Fibroblast of lung (primary cell): ENCODE measurements around the gene DHDH. TPM values are rescaled to one million over a fixed set of nuclear protein-coding genes. Genes with fewer than 3 reads are reported as not detected.

ENCODE experiments used
- DNase-seq, 2 donors: peaks; one replicate each; pipeline versions ENCODE4 v3.0.0 to v3.0.0-alpha.2; 2010; ENCODE audit warnings: low read depth in 2 of 2
- H2AFZ ChIP-seq: 2 replicates; pipeline ENCODE4 v1.5.1; 2012; ENCODE audit warnings: low read length, control low read depth, inconsistent platforms
- H3K27ac ChIP-seq: 2 replicates; pipeline ENCODE4 v1.5.1; 2011; ENCODE audit warnings: low read length, control low read depth; ENCODE audit not compliant: insufficient read depth
- H3K27me3 ChIP-seq: 2 replicates; pipeline ENCODE4 v1.5.1; 2011; ENCODE audit warnings: mild to moderate bottlenecking, low read length; ENCODE audit not compliant: control insufficient read depth, insufficient read depth
- H3K36me3 ChIP-seq: 2 replicates; pipeline ENCODE4 v1.5.1; 2011; ENCODE audit warnings: low read length; ENCODE audit not compliant: control insufficient read depth, insufficient read depth
- H3K4me1 ChIP-seq: 2 replicates; pipeline ENCODE4 v1.5.1; 2011; ENCODE audit warnings: low read length; ENCODE audit not compliant: control insufficient read depth, insufficient read depth; ENCODE audit errors: extremely low read depth
- H3K4me2 ChIP-seq: 2 replicates; pipeline ENCODE4 v1.5.1; 2011; ENCODE audit warnings: low read length, control low read depth; ENCODE audit not compliant: insufficient read depth; ENCODE audit errors: extremely low read depth
- H3K4me3 ChIP-seq, 4 experiments: fragments of 200-600 bp in 1 of 4; sonication (generic) in 1 of 4; replicated peaks in 1 of 4; 2 replicates each; pipeline ENCODE4 v1.5.1; 2011 to 2016; ENCODE audit warnings: low read length in 4 of 4, low read depth in 3 of 4, mild to moderate bottlenecking in 3 of 4, control low read depth in 2 of 4, inconsistent platforms in 1 of 4, mixed read lengths in 1 of 4; ENCODE audit not compliant: insufficient read depth in 1 of 4; ENCODE audit errors: control extremely low read depth in 1 of 4
- H3K79me2 ChIP-seq: 2 replicates; pipeline ENCODE4 v1.5.1; 2012; ENCODE audit warnings: mild to moderate bottlenecking, low read length, inconsistent platforms; ENCODE audit not compliant: control insufficient read depth, insufficient read depth
- H3K9ac ChIP-seq: 2 replicates; pipeline ENCODE4 v1.5.1; 2011; ENCODE audit warnings: mild to moderate bottlenecking, low read length, control low read depth; ENCODE audit not compliant: insufficient read depth
- H3K9me3 ChIP-seq: 2 replicates; pipeline ENCODE4 v1.5.1; 2012; ENCODE audit warnings: low read depth, low read length; ENCODE audit not compliant: control insufficient read depth, insufficient read depth
- H4K20me1 ChIP-seq: 2 replicates; pipeline ENCODE4 v1.5.1; 2011; ENCODE audit warnings: low read length; ENCODE audit not compliant: control insufficient read depth, insufficient read depth; ENCODE audit errors: extremely low read depth
- CTCF ChIP-seq, 2 donors: IDR thresholded peaks in 1 of 2; conservative IDR thresholded peaks in 1 of 2; 1 replicate in 1 of 2; 2 replicates in 1 of 2; pipeline ENCODE4 v1.5.1; 2011 to 2012; ENCODE audit warnings: low read length in 2 of 2, control low read depth in 1 of 2, inconsistent platforms in 1 of 2, low read depth in 1 of 2, mild to moderate bottlenecking in 1 of 2
- EZH2 ChIP-seq: IDR thresholded peaks from 2 replicates; pipeline ENCODE4 v1.5.1; 2012; ENCODE audit warnings: low read length, control low read depth, mild to moderate bottlenecking; ENCODE audit errors: missing control alignments
- polyA plus RNA-seq, 2 donors: library from polyadenylated mRNA; depleted of rRNA in 1 of 2; stranded (reverse) in 1 of 2; unstranded in 1 of 2; fragments of >200 nt; gene quantifications; 2 replicates each; pipeline ENCODE4 v1.2.1, GENCODE V29; 2011 to 2012; ENCODE audit warnings: missing spikeins in 1 of 2
- total RNA-seq: library from RNA; depleted of rRNA; stranded (reverse); fragments of >200 nt; gene quantifications from 2 replicates; pipeline ENCODE4 v1.2.1, GENCODE V29; 2014

DHDH gene
- total and polyA plus RNA-seq, 2 donors (not counting 1 experiment from before 2014, with no cell fraction given) = 0.08 to 0.17 TPM

GRCh38 chr19:48988860-48989259, 55.4 kb downstream of the DHDH start:
- Histone ChIP-seq H3K4me3 (no peak overlapping the region), H3K79me2 (peaks cover 32% of the 10 kb centered on the region), H3K4me1 (peaks cover 14% of the 10 kb centered on the region), H3K27me3 (no peaks in the 10 kb centered on the region), H2AFZ (no peak overlapping the region), H3K9ac (no peak overlapping the region), H3K27ac (no peak overlapping the region), H4K20me1 (no peaks in the 10 kb centered on the region), H3K4me2 (no peak overlapping the region), H3K9me3 (no peaks in the 10 kb centered on the region), H3K36me3 (peaks cover 19% of the 10 kb centered on the region)
- DNase-seq = no peak
- no peak for TF ChIP-seq EZH2
- no peak for TF ChIP-seq CTCF (conservative IDR thresholded peaks at IDR 0.05 in 1 of 2, IDR thresholded peaks at IDR 0.05 in 1 of 2; ENCODE audit: low read depth in 1 of 2, low read length in 2 of 2)

DNA sequence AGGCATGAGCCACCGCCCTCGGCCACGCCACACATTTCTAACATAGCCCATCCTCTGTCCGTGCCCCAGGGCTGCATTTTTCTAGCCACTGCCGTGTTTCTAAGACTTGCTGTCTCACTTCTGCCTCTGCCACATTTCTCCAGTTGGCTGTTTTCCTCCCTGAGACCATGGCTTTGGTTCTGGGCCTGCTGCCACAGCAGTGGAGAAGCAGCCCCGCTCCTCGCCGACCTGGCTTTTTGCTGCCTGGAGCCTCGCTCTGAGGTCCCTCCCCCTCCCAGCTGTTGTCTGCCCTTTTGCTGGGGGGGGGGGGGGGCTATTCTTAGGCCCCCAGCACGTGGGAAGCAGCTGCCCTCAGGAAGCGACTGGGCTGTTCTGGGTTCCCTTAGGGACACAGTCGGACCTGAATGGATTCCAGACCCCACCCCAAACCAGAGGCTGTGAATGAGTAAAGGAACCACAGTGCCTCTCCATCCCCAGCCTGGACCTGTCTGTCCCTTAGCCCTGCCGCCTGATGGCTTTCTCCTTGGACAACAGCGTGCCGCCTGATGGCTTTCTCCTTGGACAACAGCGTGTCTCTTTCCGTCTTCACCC, 56.3 kb downstream of the DHDH start:
- H3K27ac ChIP-seq = no peak overlapping the region
- TF ChIP-seq EZH2 (no peak), CTCF (conservative IDR thresholded peaks at IDR 0.05 in 1 of 2, IDR thresholded peaks at IDR 0.05 in 1 of 2; ENCODE audit: low read depth in 1 of 2, low read length in 2 of 2) (no peak)
- H4K20me1 ChIP-seq = no peaks in the 10 kb centered on the region
- peaks cover 14% of the 10 kb centered on the region for H3K4me1 ChIP-seq
- no peak overlapping the region for H3K9ac ChIP-seq
- H3K79me2 ChIP-seq = peaks cover 42% of the 10 kb centered on the region
- H3K9me3 ChIP-seq = no peaks in the 10 kb centered on the region
- no peaks in the 10 kb centered on the region for H3K27me3 ChIP-seq
- H3K4me3 ChIP-seq = peak overlapping the region in 1 of 4 experiments; percentile 20
- H3K4me2 ChIP-seq = no peak overlapping the region
- no peak overlapping the region for H2AFZ ChIP-seq
- peaks cover 17% of the 10 kb centered on the region for H3K36me3 ChIP-seq
- DNase-seq = no peak

DNA sequence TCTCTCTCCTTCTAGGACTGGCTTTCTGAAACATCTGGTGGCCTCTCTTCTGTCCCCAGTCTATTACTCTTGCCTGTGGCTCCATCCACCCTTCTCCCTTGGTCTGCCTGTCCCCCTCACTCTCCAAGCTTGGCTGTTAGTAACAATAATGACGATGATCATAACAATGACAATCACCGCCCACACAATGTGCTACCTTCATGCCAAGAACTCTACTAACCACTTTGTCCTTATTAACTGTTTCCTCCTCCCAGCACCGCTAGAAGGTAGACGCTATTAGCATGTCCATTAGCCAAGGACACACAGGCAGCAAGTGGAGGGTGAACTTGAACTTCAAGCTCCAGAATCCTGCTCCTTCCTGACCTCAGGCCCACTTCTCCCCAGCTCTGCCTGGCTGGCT, 56.9 kb downstream of the DHDH start:
- Histone ChIP-seq H2AFZ (no peak overlapping the region), H3K4me1 (peaks cover 19% of the 10 kb centered on the region), H3K36me3 (peaks cover 14% of the 10 kb centered on the region), H3K79me2 (peaks cover 48% of the 10 kb centered on the region), H3K27ac (no peak overlapping the region), H3K27me3 (no peaks in the 10 kb centered on the region), H3K4me3 (no peak overlapping the region), H4K20me1 (no peaks in the 10 kb centered on the region), H3K9me3 (no peaks in the 10 kb centered on the region), H3K4me2 (peak overlapping the region; percentile 1), H3K9ac (no peak overlapping the region)
- no peak for DNase-seq
- TF ChIP-seq EZH2 (no peak), CTCF (conservative IDR thresholded peaks at IDR 0.05 in 1 of 2, IDR thresholded peaks at IDR 0.05 in 1 of 2; ENCODE audit: low read depth in 1 of 2, low read length in 2 of 2) (no peak)
